ENCODE measurements around the gene CLEC16A.

DNA sequence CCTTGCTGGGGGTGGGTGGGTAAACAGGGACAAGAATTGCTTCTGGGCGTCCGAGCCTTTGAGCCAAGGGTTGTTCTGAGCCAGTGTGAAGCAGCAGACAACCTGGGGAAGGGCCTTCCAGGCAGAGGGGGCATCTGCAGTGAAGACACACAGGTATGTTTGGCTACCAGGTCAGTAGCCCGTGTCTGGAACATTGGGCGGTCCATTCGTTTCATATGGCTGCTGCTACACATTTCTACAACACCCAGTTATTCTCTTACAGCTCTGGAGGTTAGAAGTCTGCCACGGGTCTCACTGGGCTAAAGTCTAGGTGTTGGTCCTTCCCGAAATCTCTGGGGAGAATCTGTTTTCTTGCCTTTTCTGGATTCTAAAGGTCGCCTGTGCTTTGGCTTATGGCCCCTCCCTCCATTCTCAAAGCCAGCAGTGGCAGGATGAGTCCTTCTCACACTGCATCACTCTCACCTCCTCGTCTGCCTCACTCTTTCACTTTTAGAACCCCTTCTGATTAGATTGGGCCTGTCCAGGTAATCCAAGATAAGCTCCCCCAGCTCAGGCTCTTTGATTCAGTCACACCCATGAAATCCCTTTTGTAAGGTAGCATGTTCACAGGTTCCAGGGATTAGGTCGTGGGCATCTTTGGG, 136.1 kb downstream of the CLEC16A start:
- TF ChIP-seq, protein P1, sequence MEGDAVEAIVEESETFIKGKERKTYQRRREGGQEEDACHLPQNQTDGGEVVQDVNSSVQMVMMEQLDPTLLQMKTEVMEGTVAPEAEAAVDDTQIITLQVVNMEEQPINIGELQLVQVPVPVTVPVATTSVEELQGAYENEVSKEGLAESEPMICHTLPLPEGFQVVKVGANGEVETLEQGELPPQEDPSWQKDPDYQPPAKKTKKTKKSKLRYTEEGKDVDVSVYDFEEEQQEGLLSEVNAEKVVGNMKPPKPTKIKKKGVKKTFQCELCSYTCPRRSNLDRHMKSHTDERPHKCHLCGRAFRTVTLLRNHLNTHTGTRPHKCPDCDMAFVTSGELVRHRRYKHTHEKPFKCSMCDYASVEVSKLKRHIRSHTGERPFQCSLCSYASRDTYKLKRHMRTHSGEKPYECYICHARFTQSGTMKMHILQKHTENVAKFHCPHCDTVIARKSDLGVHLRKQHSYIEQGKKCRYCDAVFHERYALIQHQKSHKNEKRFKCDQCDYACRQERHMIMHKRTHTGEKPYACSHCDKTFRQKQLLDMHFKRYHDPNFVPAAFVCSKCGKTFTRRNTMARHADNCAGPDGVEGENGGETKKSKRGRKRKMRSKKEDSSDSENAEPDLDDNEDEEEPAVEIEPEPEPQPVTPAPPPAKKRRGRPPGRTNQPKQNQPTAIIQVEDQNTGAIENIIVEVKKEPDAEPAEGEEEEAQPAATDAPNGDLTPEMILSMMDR (IDR thresholded peaks at IDR 0.05; ENCODE audit: insufficient read depth, low read length) = no peak
- TF ChIP-seq POLR2AphosphoS5 (IDR thresholded peaks at IDR 0.05; ENCODE audit: low read depth) = no peak
- TF ChIP-seq, protein P2, sequence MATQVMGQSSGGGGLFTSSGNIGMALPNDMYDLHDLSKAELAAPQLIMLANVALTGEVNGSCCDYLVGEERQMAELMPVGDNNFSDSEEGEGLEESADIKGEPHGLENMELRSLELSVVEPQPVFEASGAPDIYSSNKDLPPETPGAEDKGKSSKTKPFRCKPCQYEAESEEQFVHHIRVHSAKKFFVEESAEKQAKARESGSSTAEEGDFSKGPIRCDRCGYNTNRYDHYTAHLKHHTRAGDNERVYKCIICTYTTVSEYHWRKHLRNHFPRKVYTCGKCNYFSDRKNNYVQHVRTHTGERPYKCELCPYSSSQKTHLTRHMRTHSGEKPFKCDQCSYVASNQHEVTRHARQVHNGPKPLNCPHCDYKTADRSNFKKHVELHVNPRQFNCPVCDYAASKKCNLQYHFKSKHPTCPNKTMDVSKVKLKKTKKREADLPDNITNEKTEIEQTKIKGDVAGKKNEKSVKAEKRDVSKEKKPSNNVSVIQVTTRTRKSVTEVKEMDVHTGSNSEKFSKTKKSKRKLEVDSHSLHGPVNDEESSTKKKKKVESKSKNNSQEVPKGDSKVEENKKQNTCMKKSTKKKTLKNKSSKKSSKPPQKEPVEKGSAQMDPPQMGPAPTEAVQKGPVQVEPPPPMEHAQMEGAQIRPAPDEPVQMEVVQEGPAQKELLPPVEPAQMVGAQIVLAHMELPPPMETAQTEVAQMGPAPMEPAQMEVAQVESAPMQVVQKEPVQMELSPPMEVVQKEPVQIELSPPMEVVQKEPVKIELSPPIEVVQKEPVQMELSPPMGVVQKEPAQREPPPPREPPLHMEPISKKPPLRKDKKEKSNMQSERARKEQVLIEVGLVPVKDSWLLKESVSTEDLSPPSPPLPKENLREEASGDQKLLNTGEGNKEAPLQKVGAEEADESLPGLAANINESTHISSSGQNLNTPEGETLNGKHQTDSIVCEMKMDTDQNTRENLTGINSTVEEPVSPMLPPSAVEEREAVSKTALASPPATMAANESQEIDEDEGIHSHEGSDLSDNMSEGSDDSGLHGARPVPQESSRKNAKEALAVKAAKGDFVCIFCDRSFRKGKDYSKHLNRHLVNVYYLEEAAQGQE (IDR thresholded peaks at IDR 0.05; ENCODE audit: insufficient replicate concordance, low read depth) = no peak

Data from HL-60 (cell line).